HEK293 (cell line): Measurements from ENCODE around the gene SLC16A5.

Experiments
- CTCF ChIA-PET: fragments of 350-600 bp; formaldehyde crosslinking; extraction: SDS; loops from one replicate; lab custom pipeline; 2021; ENCODE audit warnings: antibody characterized with exemption; lab: Yijun Ruan, JAX
- POLR2A ChIA-PET: fragments of 300-600 bp; formaldehyde crosslinking; extraction: SDS; loops from one replicate; lab custom pipeline; 2020; ENCODE audit warnings: antibody characterized with exemption, inconsistent platforms; lab: Yijun Ruan, JAX
- H3K27ac ChIP-seq: fragments of 200-500 bp; sonication (Bioruptor generic); 2 replicates; pipeline ENCODE4 v1.5.1; 2014; ENCODE audit warnings: low read depth, low read length, control low read depth, inconsistent platforms; ENCODE audit errors: extremely low read depth
- H3K36me3 ChIP-seq, 2 experiments: fragments of 200-500 bp in 1 of 2; sonication (Bioruptor generic) in 1 of 2; 1 replicate in 1 of 2; 2 replicates in 1 of 2; pipeline ENCODE4 v1.5.1; 2014 to 2017; ENCODE audit warnings: inconsistent platforms in 2 of 2, low read length in 2 of 2; ENCODE audit not compliant: control insufficient read depth in 2 of 2, insufficient read depth in 1 of 2
- H3K4me1 ChIP-seq: fragments of 200-500 bp; sonication (Bioruptor generic); 2 replicates; pipeline ENCODE4 v1.5.1; 2014; ENCODE audit warnings: mild to moderate bottlenecking, low read length, inconsistent platforms; ENCODE audit not compliant: control insufficient read depth, insufficient read depth
- H3K4me3 ChIP-seq: 2 replicates; pipeline ENCODE4 v1.5.1; 2011; ENCODE audit warnings: low read depth, mild to moderate bottlenecking, control low read depth, low read length, moderate library complexity
- H3K9me3 ChIP-seq: fragments of 200-500 bp; sonication (Bioruptor generic); 2 replicates; pipeline ENCODE4 v1.5.1; 2014; ENCODE audit warnings: low read depth, low read length, inconsistent platforms; ENCODE audit not compliant: control insufficient read depth, insufficient read depth
- GLIS1 ChIP-seq: fragments of 450-650 bp; formaldehyde crosslinking; IDR thresholded peaks from 2 replicates; pipeline ENCODE4 v1.5.1; 2016; ENCODE audit warnings: missing biosample characterization, missing genetic modification characterization
- HIC1 ChIP-seq: fragments of 450-650 bp; formaldehyde crosslinking; IDR thresholded peaks from 2 replicates; pipeline ENCODE4 v1.5.1; 2016; ENCODE audit warnings: missing biosample characterization, missing genetic modification characterization
- IKZF3 ChIP-seq: fragments of 450-650 bp; IDR thresholded peaks from 2 replicates; pipeline ENCODE4 v1.5.0; 2018; ENCODE audit warnings: missing biosample characterization, mild to moderate bottlenecking, missing genetic modification characterization, moderate library complexity
- KLF1 ChIP-seq: fragments of 450-650 bp; formaldehyde crosslinking; IDR thresholded peaks from 2 replicates; pipeline ENCODE4 v1.5.1; 2016; ENCODE audit warnings: missing biosample characterization, missing genetic modification characterization
- KLF7 ChIP-seq: fragments of 450-650 bp; formaldehyde crosslinking; IDR thresholded peaks from 2 replicates; pipeline ENCODE4 v1.5.1; 2016; ENCODE audit warnings: missing biosample characterization, missing genetic modification characterization, borderline replicate concordance
- KLF8 ChIP-seq: fragments of 450-650 bp; formaldehyde crosslinking; IDR thresholded peaks from 2 replicates; pipeline ENCODE4 v1.5.1; 2016; ENCODE audit warnings: missing biosample characterization, missing genetic modification characterization
- SP7 ChIP-seq: fragments of 450-650 bp; formaldehyde crosslinking; IDR thresholded peaks from 2 replicates; pipeline ENCODE4 v1.5.1; 2016; ENCODE audit warnings: missing biosample characterization, missing genetic modification characterization
- ZBTB6 ChIP-seq: fragments of 450-650 bp; formaldehyde crosslinking; IDR thresholded peaks from 2 replicates; pipeline ENCODE4 v1.5.1; 2017; ENCODE audit warnings: missing biosample characterization, missing genetic modification characterization
- ZEB2 ChIP-seq: fragments of 450-650 bp; formaldehyde crosslinking; IDR thresholded peaks from 2 replicates; pipeline ENCODE4 v1.5.1; 2016; ENCODE audit warnings: missing biosample characterization, missing genetic modification characterization
- ZNF366 ChIP-seq: fragments of 450-650 bp; formaldehyde crosslinking; conservative IDR thresholded peaks from 2 replicates; pipeline ENCODE4 v1.5.1; 2016; ENCODE audit warnings: missing biosample characterization, missing genetic modification characterization
- ZNF529 ChIP-seq: fragments of 450-650 bp; formaldehyde crosslinking; IDR thresholded peaks from 2 replicates; pipeline ENCODE4 v1.5.1; 2017; ENCODE audit warnings: missing genetic modification characterization, missing biosample characterization; ENCODE audit not compliant: insufficient replicate concordance
- ZNF600 ChIP-seq: fragments of 450-650 bp; formaldehyde crosslinking; IDR thresholded peaks from 2 replicates; pipeline ENCODE4 v1.5.1; 2016; ENCODE audit warnings: missing biosample characterization, missing genetic modification characterization
- ZNF639 ChIP-seq: fragments of 450-650 bp; formaldehyde crosslinking; IDR thresholded peaks from 2 replicates; pipeline ENCODE4 v1.5.1; 2016; ENCODE audit warnings: missing biosample characterization, missing genetic modification characterization
- ZNF677 ChIP-seq: fragments of 450-650 bp; IDR thresholded peaks from 2 replicates; pipeline ENCODE4 v1.5.0; 2018; ENCODE audit warnings: missing biosample characterization, mild to moderate bottlenecking, missing genetic modification characterization, moderate library complexity
- ZNF707 ChIP-seq: fragments of 450-650 bp; formaldehyde crosslinking; IDR thresholded peaks from 2 replicates; pipeline ENCODE4 v1.5.1; 2016; ENCODE audit warnings: missing biosample characterization, missing genetic modification characterization
- ZSCAN16 ChIP-seq: fragments of 450-650 bp; formaldehyde crosslinking; IDR thresholded peaks from 2 replicates; pipeline ENCODE4 v1.5.1; 2016; ENCODE audit warnings: missing biosample characterization, missing genetic modification characterization
- TF ChIP-seq, protein P1 (sequence below): fragments of 450-650 bp; formaldehyde crosslinking; IDR thresholded peaks from 2 replicates; pipeline ENCODE4 v1.5.1; 2016; ENCODE audit warnings: missing biosample characterization, missing genetic modification characterization
- TF ChIP-seq, protein P2 (sequence below): fragments of 450-650 bp; formaldehyde crosslinking; conservative IDR thresholded peaks from 2 replicates; pipeline ENCODE4 v1.5.1; 2016; ENCODE audit warnings: low read depth, missing biosample characterization, missing genetic modification characterization
- TF ChIP-seq, protein P3 (sequence below): fragments of 450-650 bp; formaldehyde crosslinking; IDR thresholded peaks from 2 replicates; pipeline ENCODE4 v1.5.1; 2016; ENCODE audit warnings: missing biosample characterization, missing genetic modification characterization
- TF ChIP-seq, protein P4 (sequence below): fragments of 450-650 bp; formaldehyde crosslinking; IDR thresholded peaks from 2 replicates; pipeline ENCODE4 v1.5.1; 2016; ENCODE audit warnings: missing biosample characterization, missing genetic modification characterization

SLC16A5 gene

DNA sequence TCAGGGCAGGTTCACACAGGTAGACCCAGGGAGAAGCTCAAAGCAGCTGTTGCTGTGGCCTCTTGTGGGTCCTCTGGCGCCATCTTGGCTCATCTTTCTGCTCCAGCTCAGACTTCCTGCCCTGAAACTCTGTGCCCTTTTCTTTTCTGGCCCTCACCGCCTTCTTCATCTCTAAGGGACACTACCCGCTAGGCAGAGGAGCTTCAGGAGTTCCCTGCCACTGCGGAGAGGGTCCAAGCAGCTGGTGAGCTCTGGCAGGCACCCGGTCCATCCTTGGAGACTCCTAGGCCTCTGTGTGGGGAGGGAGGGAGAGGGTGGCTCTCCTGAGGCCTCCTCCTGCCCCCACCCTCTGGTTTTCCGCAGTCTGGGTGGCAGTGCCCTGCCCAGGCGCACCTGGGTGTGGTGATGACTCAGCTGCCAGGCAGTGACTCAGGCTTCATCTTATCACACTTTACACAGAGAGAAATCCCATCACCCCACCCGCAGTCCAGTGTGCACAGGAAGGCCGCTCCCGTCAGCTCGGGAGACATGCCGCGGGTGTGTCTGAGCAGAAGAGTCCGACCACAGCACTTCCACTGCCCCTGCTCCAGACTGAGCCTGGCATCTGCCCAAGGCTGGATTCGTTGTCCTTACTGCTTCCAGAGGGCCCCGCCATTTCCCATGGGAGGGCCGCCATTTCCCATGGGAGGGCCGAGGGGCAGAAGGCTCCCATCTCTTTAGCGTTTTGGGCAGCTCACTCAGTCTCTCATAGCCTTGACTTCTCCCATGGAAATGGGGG is 36.5 kb downstream of the SLC16A5 start:
- no peaks in the 10 kb centered on the region for H3K9me3 ChIP-seq
- H3K4me3 ChIP-seq, result no peak overlapping the region
- H3K4me1 ChIP-seq, result 0 out of 2 replicates have a peak, but pooled peaks cover 4% of the 10 kb centered on the region
- ChIA-PET POLR2A (interaction anchor here (0.6 to 3.2 kb wide), 15 partner anchors 8 to 165 kb away, joined by 3 to 21 read pairs (median 4); partner anchors contain the start of genes ARMC7, ATP5PD, GGA3 and HID1), CTCF (interaction anchor here (0.6 to 6.0 kb wide), 11 partner anchors 7 to 146 kb away, joined by 3 to 77 read pairs (median 3); partner anchors contain the start of gene NT5C)
- peak overlapping the region; percentile 32; the same call in 1 of the 2 replicates for H3K27ac ChIP-seq
- peaks cover 3 to 42% of the 10 kb centered on the region in 2 experiments; a peak in 2 of 3 replicates for H3K36me3 ChIP-seq
- TF ChIP-seq GLIS1 (tag by site-specific recombination), result 0 out of 2 replicates have a peak, but pooled peaks have one; percentile 14
- no peak for TF ChIP-seq ZSCAN16 (tag by site-specific recombination)
- TF ChIP-seq ZBTB6 (tag by site-specific recombination), result no peak
- peak; percentile 72 for TF ChIP-seq HIC1 (tag by site-specific recombination)
- 0 out of 2 replicates have a peak, but pooled peaks have one; percentile 44 for TF ChIP-seq KLF8 (tag by site-specific recombination)
- TF ChIP-seq ZNF600 (tag by site-specific recombination), result peak; percentile 90
- TF ChIP-seq, protein P1, sequence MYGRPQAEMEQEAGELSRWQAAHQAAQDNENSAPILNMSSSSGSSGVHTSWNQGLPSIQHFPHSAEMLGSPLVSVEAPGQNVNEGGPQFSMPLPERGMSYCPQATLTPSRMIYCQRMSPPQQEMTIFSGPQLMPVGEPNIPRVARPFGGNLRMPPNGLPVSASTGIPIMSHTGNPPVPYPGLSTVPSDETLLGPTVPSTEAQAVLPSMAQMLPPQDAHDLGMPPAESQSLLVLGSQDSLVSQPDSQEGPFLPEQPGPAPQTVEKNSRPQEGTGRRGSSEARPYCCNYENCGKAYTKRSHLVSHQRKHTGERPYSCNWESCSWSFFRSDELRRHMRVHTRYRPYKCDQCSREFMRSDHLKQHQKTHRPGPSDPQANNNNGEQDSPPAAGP (tag by site-specific recombination), result peak; percentile 98
- 0 out of 2 replicates have a peak, but pooled peaks have one; percentile 34 for TF ChIP-seq IKZF3 (tag by site-specific recombination)
- TF ChIP-seq, protein P2, sequence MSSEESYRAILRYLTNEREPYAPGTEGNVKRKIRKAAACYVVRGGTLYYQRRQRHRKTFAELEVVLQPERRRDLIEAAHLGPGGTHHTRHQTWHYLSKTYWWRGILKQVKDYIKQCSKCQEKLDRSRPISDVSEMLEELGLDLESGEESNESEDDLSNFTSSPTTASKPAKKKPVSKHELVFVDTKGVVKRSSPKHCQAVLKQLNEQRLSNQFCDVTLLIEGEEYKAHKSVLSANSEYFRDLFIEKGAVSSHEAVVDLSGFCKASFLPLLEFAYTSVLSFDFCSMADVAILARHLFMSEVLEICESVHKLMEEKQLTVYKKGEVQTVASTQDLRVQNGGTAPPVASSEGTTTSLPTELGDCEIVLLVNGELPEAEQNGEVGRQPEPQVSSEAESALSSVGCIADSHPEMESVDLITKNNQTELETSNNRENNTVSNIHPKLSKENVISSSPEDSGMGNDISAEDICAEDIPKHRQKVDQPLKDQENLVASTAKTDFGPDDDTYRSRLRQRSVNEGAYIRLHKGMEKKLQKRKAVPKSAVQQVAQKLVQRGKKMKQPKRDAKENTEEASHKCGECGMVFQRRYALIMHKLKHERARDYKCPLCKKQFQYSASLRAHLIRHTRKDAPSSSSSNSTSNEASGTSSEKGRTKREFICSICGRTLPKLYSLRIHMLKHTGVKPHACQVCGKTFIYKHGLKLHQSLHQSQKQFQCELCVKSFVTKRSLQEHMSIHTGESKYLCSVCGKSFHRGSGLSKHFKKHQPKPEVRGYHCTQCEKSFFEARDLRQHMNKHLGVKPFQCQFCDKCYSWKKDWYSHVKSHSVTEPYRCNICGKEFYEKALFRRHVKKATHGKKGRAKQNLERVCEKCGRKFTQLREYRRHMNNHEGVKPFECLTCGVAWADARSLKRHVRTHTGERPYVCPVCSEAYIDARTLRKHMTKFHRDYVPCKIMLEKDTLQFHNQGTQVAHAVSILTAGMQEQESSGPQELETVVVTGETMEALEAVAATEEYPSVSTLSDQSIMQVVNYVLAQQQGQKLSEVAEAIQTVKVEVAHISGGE (tag by site-specific recombination), result peak; percentile 72
- peak; percentile 59 for TF ChIP-seq SP7 (tag by site-specific recombination)
- TF ChIP-seq ZNF529 (tag by site-specific recombination), result no peak
- no peak for TF ChIP-seq ZNF677 (tag by site-specific recombination)
- TF ChIP-seq, protein P3, sequence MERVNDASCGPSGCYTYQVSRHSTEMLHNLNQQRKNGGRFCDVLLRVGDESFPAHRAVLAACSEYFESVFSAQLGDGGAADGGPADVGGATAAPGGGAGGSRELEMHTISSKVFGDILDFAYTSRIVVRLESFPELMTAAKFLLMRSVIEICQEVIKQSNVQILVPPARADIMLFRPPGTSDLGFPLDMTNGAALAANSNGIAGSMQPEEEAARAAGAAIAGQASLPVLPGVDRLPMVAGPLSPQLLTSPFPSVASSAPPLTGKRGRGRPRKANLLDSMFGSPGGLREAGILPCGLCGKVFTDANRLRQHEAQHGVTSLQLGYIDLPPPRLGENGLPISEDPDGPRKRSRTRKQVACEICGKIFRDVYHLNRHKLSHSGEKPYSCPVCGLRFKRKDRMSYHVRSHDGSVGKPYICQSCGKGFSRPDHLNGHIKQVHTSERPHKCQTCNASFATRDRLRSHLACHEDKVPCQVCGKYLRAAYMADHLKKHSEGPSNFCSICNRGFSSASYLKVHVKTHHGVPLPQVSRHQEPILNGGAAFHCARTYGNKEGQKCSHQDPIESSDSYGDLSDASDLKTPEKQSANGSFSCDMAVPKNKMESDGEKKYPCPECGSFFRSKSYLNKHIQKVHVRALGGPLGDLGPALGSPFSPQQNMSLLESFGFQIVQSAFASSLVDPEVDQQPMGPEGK, result peak; percentile 52
- TF ChIP-seq ZNF366, result 0 out of 2 replicates have a peak, but pooled peaks have one; percentile 26
- peak; percentile 38; the same call in 1 of the 2 replicates for TF ChIP-seq KLF7 (tag by site-specific recombination)
- TF ChIP-seq ZEB2 (tag by site-specific recombination), result 0 out of 2 replicates have a peak, but pooled peaks have one; percentile 25
- peak; percentile 100 for TF ChIP-seq KLF1 (tag by site-specific recombination)
- 0 out of 2 replicates have a peak, but pooled peaks have one; percentile 21 for TF ChIP-seq ZNF639 (tag by site-specific recombination)
- no peak for TF ChIP-seq ZNF707 (tag by site-specific recombination)
- TF ChIP-seq, protein P4, sequence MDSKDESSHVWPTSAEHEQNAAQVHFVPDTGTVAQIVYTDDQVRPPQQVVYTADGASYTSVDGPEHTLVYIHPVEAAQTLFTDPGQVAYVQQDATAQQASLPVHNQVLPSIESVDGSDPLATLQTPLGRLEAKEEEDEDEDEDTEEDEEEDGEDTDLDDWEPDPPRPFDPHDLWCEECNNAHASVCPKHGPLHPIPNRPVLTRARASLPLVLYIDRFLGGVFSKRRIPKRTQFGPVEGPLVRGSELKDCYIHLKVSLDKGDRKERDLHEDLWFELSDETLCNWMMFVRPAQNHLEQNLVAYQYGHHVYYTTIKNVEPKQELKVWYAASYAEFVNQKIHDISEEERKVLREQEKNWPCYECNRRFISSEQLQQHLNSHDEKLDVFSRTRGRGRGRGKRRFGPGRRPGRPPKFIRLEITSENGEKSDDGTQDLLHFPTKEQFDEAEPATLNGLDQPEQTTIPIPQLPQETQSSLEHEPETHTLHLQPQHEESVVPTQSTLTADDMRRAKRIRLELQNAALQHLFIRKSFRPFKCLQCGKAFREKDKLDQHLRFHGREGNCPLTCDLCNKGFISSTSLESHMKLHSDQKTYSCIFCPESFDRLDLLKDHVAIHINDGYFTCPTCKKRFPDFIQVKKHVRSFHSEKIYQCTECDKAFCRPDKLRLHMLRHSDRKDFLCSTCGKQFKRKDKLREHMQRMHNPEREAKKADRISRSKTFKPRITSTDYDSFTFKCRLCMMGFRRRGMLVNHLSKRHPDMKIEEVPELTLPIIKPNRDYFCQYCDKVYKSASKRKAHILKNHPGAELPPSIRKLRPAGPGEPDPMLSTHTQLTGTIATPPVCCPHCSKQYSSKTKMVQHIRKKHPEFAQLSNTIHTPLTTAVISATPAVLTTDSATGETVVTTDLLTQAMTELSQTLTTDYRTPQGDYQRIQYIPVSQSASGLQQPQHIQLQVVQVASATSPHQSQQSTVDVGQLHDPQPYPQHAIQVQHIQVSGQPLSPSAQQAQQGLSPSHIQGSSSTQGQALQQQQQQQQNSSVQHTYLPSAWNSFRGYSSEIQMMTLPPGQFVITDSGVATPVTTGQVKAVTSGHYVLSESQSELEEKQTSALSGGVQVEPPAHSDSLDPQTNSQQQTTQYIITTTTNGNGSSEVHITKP (tag by site-specific recombination), result peak; percentile 73
